ENCODE data around the gene TNS4.

Gene TNS4

GRCh38 chr17:40542558-40543411 is 41.4 kb upstream of the TNS4 start:
- no peak for TF ChIP-seq CTCF (IDR thresholded peaks at IDR 0.05)

- no peak for TF ChIP-seq CTCF (IDR thresholded peaks at IDR 0.05)
Measured at GRCh38 chr17:40541873-40542557, 40.6 kb upstream of the TNS4 start.

- no peak for TF ChIP-seq CTCF (IDR thresholded peaks at IDR 0.05)
Measured at GRCh38 chr17:40541060-40541872, 39.8 kb upstream of the TNS4 start.

- TF ChIP-seq CTCF (IDR thresholded peaks at IDR 0.05), result no peak
Measured at GRCh38 chr17:40540448-40540847, 39.0 kb upstream of the TNS4 start.

- no peak for TF ChIP-seq CTCF (IDR thresholded peaks at IDR 0.05)
Measured at GRCh38 chr17:40539711-40540411, 38.4 kb upstream of the TNS4 start.

- TF ChIP-seq CTCF (IDR thresholded peaks at IDR 0.05), result no peak
Measured at GRCh38 chr17:40538936-40539705, 37.7 kb upstream of the TNS4 start.
